Smooth muscle cell (in vitro differentiated cells): ENCODE data around the gene TAS1R1. TPM values are rescaled to one million over a fixed set of nuclear protein-coding genes. Genes with fewer than 3 reads are reported as not detected.

ENCODE experiments used
- DNase-seq: peaks from one replicate; lab custom pipeline; 2025; ENCODE audit not compliant: unreplicated experiment; lab: John Stamatoyannopoulos, UW
- H2AFZ ChIP-seq: fragments of 200-600 bp; sonication (generic); 2 replicates; pipeline ENCODE4 v1.6.0; 2016; ENCODE audit warnings: antibody characterized with exemption, low read depth, mild to moderate bottlenecking
- H3F3A ChIP-seq: fragments of 200-600 bp; sonication (generic); 2 replicates; pipeline ENCODE4 v1.6.0; 2017; ENCODE audit warnings: antibody characterized with exemption, low read depth
- H3K27ac ChIP-seq: fragments of 200-600 bp; sonication (generic); 2 replicates; pipeline ENCODE4 v1.5.1; 2016; ENCODE audit warnings: low read depth, mild to moderate bottlenecking
- H3K27me3 ChIP-seq: fragments of 200-600 bp; sonication (generic); 2 replicates; pipeline ENCODE4 v1.6.1; 2016; ENCODE audit warnings: low read depth, mild to moderate bottlenecking
- H3K36me3 ChIP-seq: fragments of 200-600 bp; sonication (generic); 2 replicates; pipeline ENCODE4 v1.5.1; 2016; ENCODE audit warnings: low read depth
- H3K4me1 ChIP-seq: fragments of 200-600 bp; sonication (generic); 2 replicates; pipeline ENCODE4 v1.5.1; 2016; ENCODE audit warnings: low read depth
- H3K4me2 ChIP-seq: fragments of 200-600 bp; sonication (generic); 2 replicates; pipeline ENCODE4 v1.6.0; 2016; ENCODE audit warnings: mild to moderate bottlenecking
- H3K4me3 ChIP-seq: fragments of 200-600 bp; sonication (generic); 2 replicates; pipeline ENCODE4 v1.5.1; 2016; ENCODE audit warnings: mild to moderate bottlenecking
- H3K79me2 ChIP-seq: fragments of 200-600 bp; sonication (generic); 2 replicates; pipeline ENCODE4 v1.6.0; 2016; ENCODE audit warnings: low read depth, mild to moderate bottlenecking
- H3K9ac ChIP-seq: fragments of 200-600 bp; sonication (generic); 2 replicates; pipeline ENCODE4 v1.6.0; 2016; ENCODE audit warnings: low read depth
- H3K9me3 ChIP-seq: fragments of 200-600 bp; sonication (generic); replicated peaks from 2 replicates; pipeline ENCODE4 v1.5.1; 2016; ENCODE audit warnings: low read depth
- H4K20me1 ChIP-seq: fragments of 200-600 bp; sonication (generic); 2 replicates; pipeline ENCODE4 v1.6.0; 2016; ENCODE audit warnings: low read depth
- CTCF ChIP-seq: fragments of 200-600 bp; sonication (generic); IDR thresholded peaks from 2 replicates; pipeline ENCODE4 v1.5.1; 2017; ENCODE audit warnings: borderline replicate concordance, mild to moderate bottlenecking, antibody characterized with exemption; ENCODE audit not compliant: insufficient read depth, poor library complexity, severe bottlenecking
- WGBS: methylation state at CpG from one replicate; pipeline ENCODE4 v1.1.7; 2016; ENCODE audit warnings: low lambda C conversion rate; 5-methylcytosine and 5-hydroxymethylcytosine counted together
- polyA plus RNA-seq: library from polyadenylated mRNA; unstranded; fragments of >200 nt; fragmentation: Nextera tagmentation; extraction: Ambion mirVana; gene quantifications from 2 replicates; pipeline ENCODE4 v1.2.1, GENCODE V29; 2016
- total RNA-seq: library from RNA; depleted of rRNA; stranded (reverse); fragments of >200 nt; gene quantifications from 2 replicates; pipeline ENCODE4 v1.2.3, GENCODE V29; 2014

Gene TAS1R1
- total RNA-seq (not detected in 2 replicates), polyA plus RNA-seq (0.27 TPM in 1 of 2 replicates, not detected in the other)

GRCh38 chr1:6554907-6555778 lies at the start of gene TAS1R1:
Gene TAS1R1 (plus strand): TSS chr1:6555307. CDS start chr1:6555374, 67 bp downstream.
- H3K9me3 ChIP-seq = no peaks in the 10 kb centered on the region
- peaks cover 25% of the 10 kb centered on the region for H3K79me2 ChIP-seq
- H3K4me2 ChIP-seq = peak within 1 kb of the TSS; percentile 99
- WGBS = 91% methylated on average over 19 of the region's 19 CpGs
- H2AFZ ChIP-seq = peak within 1 kb of the TSS; percentile 96
- no peaks in the 10 kb centered on the region for H3K27me3 ChIP-seq
- no peaks in the 10 kb centered on the region for H3F3A ChIP-seq
- H3K36me3 ChIP-seq = no peaks in the 10 kb centered on the region
- no peaks in the 10 kb centered on the region for H4K20me1 ChIP-seq
- H3K4me3 ChIP-seq = peak within 1 kb of the TSS; percentile 100
- no peak for DNase-seq
- H3K9ac ChIP-seq = peak within 1 kb of the TSS; percentile 96
- H3K27ac ChIP-seq = no peak within 1 kb of the TSS
- peaks cover 3% of the 10 kb centered on the region for H3K4me1 ChIP-seq
- TF ChIP-seq CTCF = no peak

- Histone ChIP-seq H3F3A (no peaks in the 10 kb centered on the region), H3K4me2 (no peak overlapping the region), H3K4me3 (no peak overlapping the region), H3K9me3 (no peaks in the 10 kb centered on the region), H3K79me2 (no peaks in the 10 kb centered on the region), H3K27ac (no peak overlapping the region), H3K4me1 (no peaks in the 10 kb centered on the region), H3K9ac (no peak overlapping the region), H2AFZ (no peak overlapping the region), H4K20me1 (no peaks in the 10 kb centered on the region), H3K36me3 (no peaks in the 10 kb centered on the region), H3K27me3 (no peaks in the 10 kb centered on the region)
- TF ChIP-seq CTCF = no peak
- no peak for DNase-seq
- WGBS = 94% methylated on average over 31 of the region's 31 CpGs
Measured at GRCh38 chr1:6505367-6506209, 49.5 kb upstream of the TAS1R1 start.

- Histone ChIP-seq H4K20me1 (no peaks in the 10 kb centered on the region), H3K27ac (no peak overlapping the region), H3K9me3 (no peaks in the 10 kb centered on the region), H3K79me2 (no peaks in the 10 kb centered on the region), H2AFZ (no peak overlapping the region), H3K4me1 (no peaks in the 10 kb centered on the region), H3K4me2 (no peak overlapping the region), H3K27me3 (no peaks in the 10 kb centered on the region), H3K36me3 (no peaks in the 10 kb centered on the region), H3K4me3 (no peak overlapping the region), H3F3A (no peaks in the 10 kb centered on the region), H3K9ac (no peak overlapping the region)
- TF ChIP-seq CTCF = no peak
- no peak for DNase-seq
- 91% methylated on average over 22 of the region's 31 CpGs for WGBS
Measured at GRCh38 chr1:6506210-6507036, 48.7 kb upstream of the TAS1R1 start.
